ENCODE measurements around the gene AADAT.
"Not testable (repeated sequence)": the region's sequence is repeated elsewhere in the genome, so short reads cannot be mapped to it uniquely, and the experiment has no call there.

The AADAT gene

DNA sequence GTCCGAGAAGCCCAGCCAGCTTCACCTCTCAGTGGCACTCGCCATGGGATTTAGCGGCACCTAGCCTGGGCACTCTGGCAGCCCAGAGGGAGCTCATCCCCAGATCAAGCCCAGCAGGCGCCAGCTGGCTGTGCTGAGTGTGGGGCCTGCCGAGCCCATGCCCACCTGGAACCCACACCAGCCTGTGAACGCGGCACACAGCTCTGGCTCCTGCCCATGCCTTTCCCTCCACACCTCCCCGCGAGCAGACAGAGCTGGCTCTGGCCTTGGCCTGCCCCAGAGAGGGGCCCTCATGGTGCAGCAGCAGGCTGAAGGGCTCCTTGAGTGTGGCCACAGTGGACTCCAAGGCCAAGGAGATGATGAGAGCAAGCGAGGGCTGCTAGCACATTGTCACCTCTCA is 38.0 kb upstream of the AADAT start:
- TF ChIP-seq, protein P1, sequence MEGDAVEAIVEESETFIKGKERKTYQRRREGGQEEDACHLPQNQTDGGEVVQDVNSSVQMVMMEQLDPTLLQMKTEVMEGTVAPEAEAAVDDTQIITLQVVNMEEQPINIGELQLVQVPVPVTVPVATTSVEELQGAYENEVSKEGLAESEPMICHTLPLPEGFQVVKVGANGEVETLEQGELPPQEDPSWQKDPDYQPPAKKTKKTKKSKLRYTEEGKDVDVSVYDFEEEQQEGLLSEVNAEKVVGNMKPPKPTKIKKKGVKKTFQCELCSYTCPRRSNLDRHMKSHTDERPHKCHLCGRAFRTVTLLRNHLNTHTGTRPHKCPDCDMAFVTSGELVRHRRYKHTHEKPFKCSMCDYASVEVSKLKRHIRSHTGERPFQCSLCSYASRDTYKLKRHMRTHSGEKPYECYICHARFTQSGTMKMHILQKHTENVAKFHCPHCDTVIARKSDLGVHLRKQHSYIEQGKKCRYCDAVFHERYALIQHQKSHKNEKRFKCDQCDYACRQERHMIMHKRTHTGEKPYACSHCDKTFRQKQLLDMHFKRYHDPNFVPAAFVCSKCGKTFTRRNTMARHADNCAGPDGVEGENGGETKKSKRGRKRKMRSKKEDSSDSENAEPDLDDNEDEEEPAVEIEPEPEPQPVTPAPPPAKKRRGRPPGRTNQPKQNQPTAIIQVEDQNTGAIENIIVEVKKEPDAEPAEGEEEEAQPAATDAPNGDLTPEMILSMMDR (IDR thresholded peaks at IDR 0.05; ENCODE audit: insufficient read depth, low read depth, low read length, missing control alignments) = no peak
- no peak for DNase-seq (ENCODE audit: low read depth)
- H3K4me3 ChIP-seq (ENCODE audit: low read depth, low read length) = no peak overlapping the region

- TF ChIP-seq, protein P1 (IDR thresholded peaks at IDR 0.05; ENCODE audit: insufficient read depth, low read depth, low read length, missing control alignments) = no peak
- H3K4me3 ChIP-seq (ENCODE audit: low read depth, low read length) = no peak overlapping the region
- no peak for DNase-seq (ENCODE audit: low read depth)
Observed at GRCh38 chr4:170124406-170124805, 34.6 kb upstream of the AADAT start.

- TF ChIP-seq, protein P1 (IDR thresholded peaks at IDR 0.05; ENCODE audit: insufficient read depth, low read depth, low read length, missing control alignments) = no peak
- no peak for DNase-seq (ENCODE audit: low read depth)
- no peak overlapping the region for H3K4me3 ChIP-seq (ENCODE audit: low read depth, low read length)
Observed at GRCh38 chr4:170122252-170122651, 32.5 kb upstream of the AADAT start.

DNA sequence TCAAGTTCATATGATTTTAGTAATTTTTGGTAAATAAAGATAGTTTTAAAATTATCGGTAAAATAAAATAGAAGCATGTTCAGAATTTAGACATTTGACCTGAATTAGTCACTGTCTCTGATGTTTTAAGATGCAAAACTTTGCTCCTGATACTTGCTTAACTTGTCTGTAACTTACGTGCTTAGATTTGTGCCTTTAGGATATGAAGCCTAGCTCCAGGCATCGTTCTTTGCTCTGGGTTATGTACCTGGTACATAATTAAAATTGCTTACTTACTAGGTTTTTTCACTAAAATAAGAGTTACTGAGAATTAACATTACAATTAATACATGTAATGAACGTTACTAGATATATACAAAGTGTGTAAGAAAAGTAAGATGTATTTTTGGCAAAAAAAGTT is 24.9 kb upstream of the AADAT start:
- H3K4me3 ChIP-seq (ENCODE audit: low read depth, low read length) = no peak overlapping the region

DNA sequence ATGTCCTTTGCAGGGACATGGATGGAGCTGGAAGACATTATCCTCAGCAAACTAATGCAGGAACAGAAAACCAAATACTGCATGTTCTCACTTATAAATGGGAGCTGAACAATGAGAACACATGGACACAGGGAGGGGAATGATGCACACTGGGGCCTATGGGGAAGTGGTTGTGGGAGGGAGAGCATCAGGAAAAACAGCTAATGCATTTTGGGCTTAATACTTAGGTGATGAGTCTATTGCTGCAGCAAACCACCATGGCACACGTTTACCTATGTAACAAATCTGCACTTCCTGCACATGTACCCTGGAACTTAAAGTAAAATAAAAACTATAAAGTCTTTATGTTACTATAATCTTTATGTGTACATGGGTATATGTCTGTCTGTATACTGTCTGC is 24.4 kb upstream of the AADAT start:
- not testable (repeated sequence) for DNase-seq (ENCODE audit: low read depth); H3K4me3 ChIP-seq (ENCODE audit: low read depth, low read length)

More for the DNA sequence above, 24.9 kb upstream of the AADAT start:
- DNase-seq (ENCODE audit: low read depth) = no peak
- TF ChIP-seq, protein P1 (IDR thresholded peaks at IDR 0.05; ENCODE audit: insufficient read depth, low read depth, low read length, missing control alignments) = no peak

- no peak for DNase-seq (ENCODE audit: low read depth)
- TF ChIP-seq, protein P1 (IDR thresholded peaks at IDR 0.05; ENCODE audit: insufficient read depth, low read depth, low read length, missing control alignments) = no peak
- no peak overlapping the region for H3K4me3 ChIP-seq (ENCODE audit: low read depth, low read length)
Observed at GRCh38 chr4:170111546-170111945, 21.8 kb upstream of the AADAT start.

DNA sequence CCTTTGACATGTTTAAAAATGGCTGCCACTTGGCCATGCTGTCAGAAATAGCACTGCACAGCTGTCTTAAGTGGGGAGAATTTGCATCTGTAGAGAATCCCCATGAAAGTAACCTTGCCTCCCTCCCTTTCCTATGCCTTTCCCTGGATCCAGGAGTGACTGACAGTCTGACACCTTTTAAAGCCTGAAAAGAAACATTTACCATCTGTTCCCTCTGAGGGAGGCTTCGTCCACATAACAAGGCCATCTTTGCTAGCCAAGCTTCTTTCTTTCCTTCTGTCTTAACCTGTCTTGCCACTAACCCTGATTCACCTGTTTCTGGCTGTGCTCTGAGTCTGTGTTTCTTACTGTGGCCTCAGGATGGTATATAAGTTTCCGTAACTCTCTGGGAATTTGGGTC is 21.3 kb upstream of the AADAT start:
- H3K4me3 ChIP-seq (ENCODE audit: low read depth, low read length) = no peak overlapping the region
- no peak for DNase-seq (ENCODE audit: low read depth)
- TF ChIP-seq, protein P1 (IDR thresholded peaks at IDR 0.05; ENCODE audit: insufficient read depth, low read depth, low read length, missing control alignments) = no peak

Data from GM12865 (cell line).